ENCODE measurements around the gene PDCD7.
A peak's percentile ranks its signal among the peaks of the same experiment; 100 is the strongest.
"Not testable (repeated sequence)": the region's sequence is repeated elsewhere in the genome, so short reads cannot be mapped to it uniquely, and the experiment has no call there.

Gene PDCD7

GRCh38 chr15:65089206-65089824 is 44.3 kb downstream of the PDCD7 start:
- DNase-seq, result no peak

GRCh38 chr15:65088643-65089021 is 45.0 kb downstream of the PDCD7 start:
- DNase-seq, result no peak

DNA sequence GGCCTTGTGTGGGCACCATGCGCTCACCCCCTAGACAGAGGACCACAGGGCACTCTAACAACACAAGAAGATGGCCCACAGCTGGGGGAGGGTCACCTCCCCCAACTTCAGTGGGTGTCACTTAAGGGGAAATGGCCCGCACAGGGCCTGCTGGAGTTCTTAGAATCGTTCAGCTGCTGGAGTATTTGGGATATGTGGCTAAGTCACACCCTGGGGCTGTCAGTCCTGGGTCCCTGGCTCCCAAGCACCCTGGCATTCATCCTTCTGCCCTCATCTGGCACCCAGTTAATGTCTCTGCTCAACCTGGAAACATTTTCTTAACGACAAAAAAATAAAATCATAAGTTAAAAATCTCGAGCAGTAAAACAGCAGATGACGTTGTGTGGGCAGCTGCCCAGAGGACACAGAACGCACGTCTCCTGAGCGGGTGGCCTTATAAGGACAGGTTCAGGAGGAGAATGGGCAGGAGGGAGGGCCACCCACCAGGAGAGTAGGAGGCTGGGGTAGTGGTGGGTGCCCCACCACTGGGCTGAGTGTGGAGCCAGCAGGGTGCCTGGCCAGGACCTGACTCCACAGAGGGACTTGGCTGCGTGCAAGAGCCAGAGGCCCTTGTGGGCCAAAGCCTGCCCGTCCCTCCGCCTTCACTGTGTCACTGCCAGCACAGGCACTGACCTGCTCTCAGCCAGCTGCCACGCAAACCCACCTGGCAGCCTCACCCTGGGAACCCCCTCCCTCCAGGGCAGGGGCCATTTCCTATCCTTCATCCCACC is 45.5 kb downstream of the PDCD7 start:
- DNase-seq, result no peak

DNA sequence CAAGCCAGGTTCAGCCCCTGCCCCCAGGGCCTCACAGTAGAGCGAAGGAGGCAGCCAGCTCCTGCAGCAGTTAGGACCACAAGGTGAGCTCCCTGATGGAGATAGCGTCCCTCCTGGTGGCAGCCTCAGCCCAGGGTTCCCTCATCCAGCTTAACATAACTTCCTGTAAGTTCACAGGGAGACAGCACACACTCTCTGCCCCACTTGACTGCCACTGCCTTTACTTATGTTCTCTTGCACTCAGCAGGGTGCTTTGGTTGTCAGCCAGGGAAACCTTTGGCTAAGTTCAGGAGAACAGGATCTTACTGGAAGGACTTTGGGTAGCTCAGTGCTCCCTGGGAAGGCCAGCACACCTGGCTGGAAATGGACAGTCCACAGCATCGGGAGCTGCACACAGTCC is 46.2 kb downstream of the PDCD7 start:
- no peak for DNase-seq

GRCh38 chr15:65086680-65087111 is 46.9 kb downstream of the PDCD7 start:
- DNase-seq, result no peak

GRCh38 chr15:65085990-65086679 is 47.5 kb downstream of the PDCD7 start:
- peak; percentile 38 for DNase-seq

DNA sequence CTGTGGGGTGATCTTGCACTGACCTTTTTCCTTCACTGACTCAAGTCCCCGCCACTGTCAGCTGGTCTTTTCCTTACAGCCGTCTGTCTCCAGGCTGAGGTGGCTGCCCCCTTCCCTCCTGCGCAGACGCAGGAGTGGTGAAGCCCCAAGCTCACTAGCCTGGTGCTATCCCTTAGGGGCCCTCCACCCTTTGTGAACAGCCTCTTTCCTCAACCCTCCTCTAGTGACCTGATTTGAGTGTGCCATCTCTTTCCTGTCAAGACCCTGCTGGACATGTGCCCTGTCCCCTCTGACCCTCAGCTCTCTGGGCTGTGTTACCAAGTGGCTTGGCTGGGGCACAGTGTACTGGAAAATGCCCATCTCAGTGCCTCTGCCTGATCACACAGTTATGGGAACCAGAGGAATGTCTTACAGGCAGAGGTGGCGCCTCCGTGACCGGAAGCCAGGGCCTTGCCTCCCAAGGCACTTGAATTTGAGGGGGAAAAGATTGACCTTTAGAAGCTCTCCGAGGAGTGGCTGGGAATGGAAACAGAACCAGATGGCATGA is 48.3 kb downstream of the PDCD7 start:
- DNase-seq, result no peak

- DNase-seq, result no peak
Observed at GRCh38 chr15:65084500-65085206, 49.0 kb downstream of the PDCD7 start.

DNA sequence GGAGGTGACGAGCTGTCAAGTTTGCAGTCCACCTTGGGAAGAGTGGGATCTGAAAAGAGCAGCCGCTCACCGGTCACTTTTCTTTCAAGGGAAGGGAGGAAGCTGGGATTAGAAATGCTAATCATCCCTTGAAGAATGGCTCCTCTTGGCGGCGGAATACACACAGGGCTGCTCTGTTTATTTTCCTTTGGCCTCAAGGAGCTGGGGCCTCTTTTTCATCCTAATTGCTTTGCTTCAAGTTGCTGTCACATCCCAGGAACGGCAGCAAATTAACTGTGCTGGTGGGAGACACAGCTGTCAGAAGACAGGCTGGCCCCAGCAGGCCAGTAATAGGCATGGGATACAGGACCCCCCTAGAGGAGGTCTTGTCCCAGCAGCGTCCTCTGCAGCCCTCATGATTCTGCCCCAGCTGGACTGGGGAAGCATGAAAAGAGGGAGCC is 50.3 kb downstream of the PDCD7 start:
- no peak for DNase-seq

- DNase-seq, result peak; percentile 6
Observed at GRCh38 chr15:65082303-65082953, 51.2 kb downstream of the PDCD7 start.

DNA sequence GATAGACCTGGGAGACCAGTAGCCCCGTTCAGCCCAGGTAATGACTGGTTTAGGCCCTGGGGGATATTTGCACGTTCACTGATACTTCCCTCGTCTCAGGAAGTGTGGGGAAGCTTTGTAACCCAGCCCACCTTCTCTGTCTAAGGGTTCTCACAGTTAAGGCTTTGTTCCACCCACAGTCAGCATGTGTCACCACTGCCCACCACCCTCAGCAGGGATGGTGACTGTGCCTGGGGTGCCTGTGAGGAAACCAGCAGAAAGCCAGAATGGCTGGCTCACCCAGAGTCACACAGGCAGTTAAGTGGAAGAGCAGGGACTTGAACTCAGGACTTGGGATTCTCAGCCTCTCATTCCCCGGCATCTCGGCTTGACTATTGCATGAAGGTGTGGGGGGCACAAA is 51.9 kb downstream of the PDCD7 start:
- no peak for DNase-seq

GRCh38 chr15:65081270-65081669 is 52.3 kb downstream of the PDCD7 start:
- DNase-seq, result no peak

- DNase-seq, result no peak
Observed at GRCh38 chr15:65079580-65079979, 54.0 kb downstream of the PDCD7 start.

- no peak for DNase-seq
Observed at GRCh38 chr15:65077981-65078352, 55.6 kb downstream of the PDCD7 start.

GRCh38 chr15:65077291-65077980 is 56.2 kb downstream of the PDCD7 start:
- DNase-seq, result no peak

DNA sequence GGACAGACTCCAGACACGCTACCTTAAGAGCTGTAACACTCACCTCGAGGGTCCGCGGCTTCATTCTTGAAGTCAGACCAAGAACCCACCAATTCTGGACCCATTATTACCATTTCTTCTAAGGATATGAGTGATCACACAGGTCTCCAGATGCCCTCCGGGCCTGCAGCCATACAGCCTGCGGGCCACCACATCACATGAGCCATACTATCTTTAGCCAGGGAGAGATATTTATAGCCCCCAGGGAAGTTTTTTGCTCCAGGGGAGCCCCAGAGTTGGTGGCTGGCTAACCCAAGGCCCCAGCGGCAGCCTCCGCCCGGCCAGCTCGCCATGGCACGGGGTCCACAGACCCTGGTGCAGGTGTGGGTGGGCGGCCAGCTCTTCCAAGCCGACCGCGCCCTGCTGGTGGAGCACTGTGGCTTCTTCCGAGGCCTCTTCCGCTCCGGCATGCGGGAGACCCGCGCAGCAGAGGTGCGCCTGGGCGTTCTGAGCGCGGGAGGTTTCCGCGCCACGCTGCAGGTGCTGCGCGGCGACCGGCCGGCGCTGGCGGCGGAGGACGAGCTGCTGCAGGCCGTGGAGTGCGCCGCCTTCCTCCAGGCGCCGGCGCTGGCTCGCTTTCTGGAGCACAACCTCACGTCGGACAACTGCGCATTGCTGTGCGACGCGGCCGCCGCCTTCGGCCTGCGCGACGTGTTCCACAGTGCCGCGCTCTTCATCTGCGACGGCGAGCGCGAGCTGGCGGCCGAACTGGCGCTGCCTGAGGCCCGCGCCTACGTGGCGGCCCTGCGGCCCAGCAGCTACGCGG is 56.9 kb downstream of the PDCD7 start, which contains the start of gene KBTBD13:
Gene KBTBD13, plus strand, starts transcription at position 261 of the 805 bp plus-strand sequence. Its CDS starts 70 bp downstream, at position 331.
- DNase-seq, result no peak

- DNase-seq, result not testable (repeated sequence)
Observed at GRCh38 chr15:65075607-65076395, 57.8 kb downstream of the PDCD7 start.

DNA sequence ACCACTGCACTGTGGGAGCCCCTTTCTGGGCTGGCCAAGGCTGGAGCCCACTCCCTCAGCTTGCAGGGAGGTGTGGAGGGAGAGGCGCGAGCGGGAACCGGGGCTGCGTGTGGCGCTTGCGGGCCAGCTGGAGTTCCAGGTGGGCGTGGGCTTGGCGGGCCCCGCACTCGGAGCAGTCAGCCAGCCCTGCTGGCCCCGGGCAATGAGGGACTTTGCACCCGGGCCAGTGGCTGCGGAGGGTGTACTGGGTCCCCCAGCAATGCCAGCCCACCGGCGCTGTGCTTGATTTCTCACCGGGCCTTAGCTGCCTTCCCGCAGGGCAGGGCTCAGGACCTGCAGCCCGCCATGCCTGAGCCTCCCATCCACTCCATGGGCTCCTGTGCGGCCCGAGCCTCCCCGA is 58.7 kb downstream of the PDCD7 start:
- not testable (repeated sequence) for DNase-seq

GRCh38 chr15:65072617-65073016 is 61.0 kb downstream of the PDCD7 start:
- DNase-seq, result no peak

DNA sequence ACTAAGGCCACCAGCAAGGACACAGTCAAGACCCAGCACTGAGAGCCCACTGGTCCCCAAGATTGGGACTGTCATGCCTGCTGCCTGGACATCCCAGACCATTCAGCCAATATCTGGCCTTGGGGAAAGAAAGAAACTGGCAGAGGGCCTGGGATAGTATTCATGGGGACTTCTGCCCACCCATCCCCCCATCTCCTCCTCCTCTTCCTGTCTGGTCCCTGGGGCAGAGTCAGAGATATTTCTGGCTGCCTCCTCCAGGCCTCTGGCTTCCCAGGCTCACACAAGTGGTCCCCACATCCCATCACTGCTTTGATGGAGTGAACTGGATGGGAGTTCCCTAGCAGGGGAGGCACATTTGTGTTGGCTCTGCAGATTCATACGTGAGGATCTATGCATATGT is 61.6 kb downstream of the PDCD7 start:
- DNase-seq, result no peak

All from NCI-H146 (cell line).